Loucy (cell line): Measurements from ENCODE around the gene PECR.
A peak's percentile ranks its signal among the peaks of the same experiment; 100 is the strongest.

Experiments
- H2AFZ ChIP-seq: fragments of 200-600 bp; sonication (generic); 2 replicates; pipeline ENCODE4 v1.6.0; 2016; ENCODE audit warnings: antibody characterized with exemption, mild to moderate bottlenecking, low read length, moderate library complexity
- H3F3A ChIP-seq: fragments of 200-600 bp; 2 replicates; pipeline ENCODE4 v1.6.0; 2016; ENCODE audit warnings: antibody characterized with exemption, low read depth, mild to moderate bottlenecking
- H3K27me3 ChIP-seq: fragments of 200-600 bp; sonication (generic); 2 replicates; pipeline ENCODE4 v1.6.1; 2014; ENCODE audit warnings: low read length, mild to moderate bottlenecking; ENCODE audit not compliant: insufficient read depth, poor library complexity, severe bottlenecking
- H3K36me3 ChIP-seq: fragments of 200-600 bp; sonication (generic); 2 replicates; pipeline ENCODE4 v1.6.1; 2016; ENCODE audit warnings: low read length; ENCODE audit not compliant: insufficient read depth
- H3K4me1 ChIP-seq: fragments of 200-600 bp; sonication (generic); 2 replicates; pipeline ENCODE4 v1.5.1; 2014; ENCODE audit warnings: low read length, mild to moderate bottlenecking; ENCODE audit not compliant: insufficient read depth, poor library complexity, severe bottlenecking
- H3K4me2 ChIP-seq: fragments of 200-600 bp; sonication (generic); 2 replicates; pipeline ENCODE4 v1.6.0; 2014; ENCODE audit warnings: antibody characterized with exemption, low read length, low read depth, mild to moderate bottlenecking; ENCODE audit not compliant: poor library complexity, severe bottlenecking
- H3K4me3 ChIP-seq: fragments of 200-600 bp; sonication (generic); 2 replicates; pipeline ENCODE4 v1.5.1; 2014; ENCODE audit warnings: low read length, mild to moderate bottlenecking, mixed read lengths; ENCODE audit not compliant: poor library complexity, severe bottlenecking
- H3K79me2 ChIP-seq: fragments of 200-600 bp; sonication (generic); 2 replicates; pipeline ENCODE4 v1.6.1; 2014; ENCODE audit warnings: low read length; ENCODE audit not compliant: insufficient read depth
- H3K9ac ChIP-seq: fragments of 200-600 bp; sonication (generic); 2 replicates; pipeline ENCODE4 v1.6.0; 2014; ENCODE audit warnings: mild to moderate bottlenecking, low read depth, low read length, moderate library complexity; ENCODE audit not compliant: poor library complexity, severe bottlenecking
- H3K9me2 ChIP-seq: fragments of 200-600 bp; sonication (generic); replicated peaks from 2 replicates; pipeline ENCODE4 v1.6.1; 2016; ENCODE audit warnings: low read depth, low read length, mixed read lengths
- H3K9me3 ChIP-seq: fragments of 200-600 bp; sonication (generic); 2 replicates; pipeline ENCODE4 v1.6.1; 2014; ENCODE audit warnings: mild to moderate bottlenecking, antibody characterized with exemption, low read length, low read depth; ENCODE audit not compliant: insufficient read depth
- H4K20me1 ChIP-seq: fragments of 200-600 bp; sonication (generic); 2 replicates; pipeline ENCODE4 v1.6.0; 2014; ENCODE audit warnings: antibody characterized with exemption, low read length, mild to moderate bottlenecking; ENCODE audit not compliant: insufficient read depth, poor library complexity, severe bottlenecking
- EZH2phosphoT487 ChIP-seq: fragments of 200-600 bp; IDR thresholded peaks from 2 replicates; pipeline ENCODE4 v1.6.1; 2018; ENCODE audit warnings: antibody characterized with exemption, mild to moderate bottlenecking, moderate library complexity, borderline replicate concordance
- TF ChIP-seq, protein P1 (sequence below): fragments of 200-600 bp; sonication (generic); conservative IDR thresholded peaks from 2 replicates; pipeline ENCODE4 v1.5.1; 2014; ENCODE audit warnings: mild to moderate bottlenecking, antibody characterized with exemption, low read length

PECR gene

DNA sequence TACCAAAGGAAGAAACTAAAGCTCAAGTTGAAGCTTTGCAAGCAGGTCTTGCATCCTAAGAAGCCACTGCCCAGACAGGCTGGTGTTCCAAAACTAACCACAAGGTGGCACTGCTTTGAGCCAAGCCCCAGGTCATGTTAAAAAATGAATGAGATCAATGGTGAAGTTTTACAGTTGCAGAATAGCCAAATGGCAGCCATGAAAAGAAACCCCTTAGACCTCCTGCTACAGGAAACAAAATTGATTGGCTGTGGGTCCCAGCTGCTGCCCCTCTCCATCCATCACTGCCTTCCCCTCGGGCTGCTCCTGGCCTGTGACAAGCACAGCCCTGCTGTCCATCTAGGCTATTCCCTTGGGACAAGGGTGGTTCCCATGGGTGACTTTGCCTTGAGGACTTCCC is 47.5 kb downstream of the PECR start:
- Histone ChIP-seq H2AFZ (no peak overlapping the region), H3K36me3 (no peaks in the 10 kb centered on the region)

DNA sequence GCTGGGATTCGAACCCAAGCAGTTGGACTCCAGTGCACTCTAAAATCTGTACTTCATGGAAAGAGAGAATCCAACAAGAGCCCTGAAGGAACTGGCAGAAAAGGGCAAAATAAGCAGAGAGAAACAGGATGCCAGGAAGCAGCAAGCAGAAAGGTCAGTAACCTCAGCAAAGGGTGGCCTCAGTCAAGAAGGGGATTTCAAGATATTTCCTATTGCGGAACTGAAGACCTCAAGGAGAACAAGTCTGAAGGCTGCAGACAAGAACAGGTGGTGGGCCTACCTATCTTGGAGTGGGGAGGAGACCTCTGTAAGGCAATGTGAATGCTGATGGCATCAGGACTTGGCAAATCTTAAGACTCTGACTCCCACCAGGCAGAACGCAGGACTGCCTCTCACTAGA is 48.2 kb downstream of the PECR start:
- Histone ChIP-seq H3K9me3 (no peaks in the 10 kb centered on the region), H3K9me2 (no peaks in the 10 kb centered on the region), H3K4me2 (no peak overlapping the region), H2AFZ (no peak overlapping the region), H3K4me3 (no peak overlapping the region), H3K9ac (no peak overlapping the region), H3K27me3 (no peaks in the 10 kb centered on the region), H3K36me3 (no peaks in the 10 kb centered on the region), H3F3A (no peaks in the 10 kb centered on the region), H4K20me1 (no peaks in the 10 kb centered on the region), H3K4me1 (peaks cover 7% of the 10 kb centered on the region), H3K79me2 (no peaks in the 10 kb centered on the region)
- TF ChIP-seq, protein P1, sequence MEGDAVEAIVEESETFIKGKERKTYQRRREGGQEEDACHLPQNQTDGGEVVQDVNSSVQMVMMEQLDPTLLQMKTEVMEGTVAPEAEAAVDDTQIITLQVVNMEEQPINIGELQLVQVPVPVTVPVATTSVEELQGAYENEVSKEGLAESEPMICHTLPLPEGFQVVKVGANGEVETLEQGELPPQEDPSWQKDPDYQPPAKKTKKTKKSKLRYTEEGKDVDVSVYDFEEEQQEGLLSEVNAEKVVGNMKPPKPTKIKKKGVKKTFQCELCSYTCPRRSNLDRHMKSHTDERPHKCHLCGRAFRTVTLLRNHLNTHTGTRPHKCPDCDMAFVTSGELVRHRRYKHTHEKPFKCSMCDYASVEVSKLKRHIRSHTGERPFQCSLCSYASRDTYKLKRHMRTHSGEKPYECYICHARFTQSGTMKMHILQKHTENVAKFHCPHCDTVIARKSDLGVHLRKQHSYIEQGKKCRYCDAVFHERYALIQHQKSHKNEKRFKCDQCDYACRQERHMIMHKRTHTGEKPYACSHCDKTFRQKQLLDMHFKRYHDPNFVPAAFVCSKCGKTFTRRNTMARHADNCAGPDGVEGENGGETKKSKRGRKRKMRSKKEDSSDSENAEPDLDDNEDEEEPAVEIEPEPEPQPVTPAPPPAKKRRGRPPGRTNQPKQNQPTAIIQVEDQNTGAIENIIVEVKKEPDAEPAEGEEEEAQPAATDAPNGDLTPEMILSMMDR: no peak
- TF ChIP-seq EZH2phosphoT487: no peak

More for the DNA sequence above, 47.5 kb downstream of the PECR start:
- Histone ChIP-seq H3K9me3 (no peaks in the 10 kb centered on the region), H3K4me1 (peaks cover 7% of the 10 kb centered on the region), H4K20me1 (no peaks in the 10 kb centered on the region), H3K79me2 (no peaks in the 10 kb centered on the region), H3K27me3 (no peaks in the 10 kb centered on the region), H3K4me2 (no peak overlapping the region), H3K4me3 (no peak overlapping the region), H3K9ac (no peak overlapping the region), H3F3A (no peaks in the 10 kb centered on the region), H3K9me2 (no peaks in the 10 kb centered on the region)
- TF ChIP-seq EZH2phosphoT487: no peak
- TF ChIP-seq, protein P1: peak; percentile 96

DNA sequence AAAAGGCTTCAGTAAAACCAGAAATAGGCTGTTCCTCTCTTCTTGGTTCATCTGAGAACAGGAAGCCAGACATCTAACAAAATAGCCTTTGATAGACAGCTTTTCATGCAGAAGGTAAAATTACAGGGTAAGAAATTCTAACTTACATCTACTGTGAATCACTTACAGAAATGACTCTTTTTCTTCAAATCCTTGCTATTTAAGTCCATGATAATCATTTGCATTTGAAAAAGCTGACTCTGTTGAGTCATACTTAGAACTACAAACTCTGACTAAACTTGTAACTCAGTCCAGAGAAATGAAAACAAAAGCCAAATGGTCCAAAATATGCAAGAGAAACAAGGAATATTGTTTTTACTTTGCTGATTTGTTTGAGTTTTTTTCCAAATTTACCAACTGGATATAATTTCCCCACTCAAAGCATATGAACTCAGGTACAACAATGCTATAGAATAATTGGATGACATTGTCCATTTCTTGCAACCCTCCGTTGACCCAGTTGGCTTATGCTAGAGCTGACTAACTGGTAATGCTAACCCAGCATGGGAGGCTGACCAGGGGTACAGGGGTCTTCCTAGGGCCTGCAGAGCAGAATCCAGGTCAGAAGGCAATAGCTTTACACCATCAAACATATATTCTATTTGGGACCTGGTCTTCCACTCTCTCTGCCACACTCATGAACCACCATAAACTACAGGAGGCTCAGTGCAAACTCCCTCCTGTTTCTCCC is 49.5 kb downstream of the PECR start:
- H2AFZ ChIP-seq: no peak overlapping the region
- peaks cover 7% of the 10 kb centered on the region for H3K4me1 ChIP-seq
- no peaks in the 10 kb centered on the region for H3K79me2 ChIP-seq
- H3K9me2 ChIP-seq: no peaks in the 10 kb centered on the region
- H3K9ac ChIP-seq: no peak overlapping the region
- H3K4me2 ChIP-seq: peak overlapping the region; percentile 4
- TF ChIP-seq, protein P1: no peak
- TF ChIP-seq EZH2phosphoT487: no peak
- no peaks in the 10 kb centered on the region for H3F3A ChIP-seq
- no peaks in the 10 kb centered on the region for H4K20me1 ChIP-seq
- no peaks in the 10 kb centered on the region for H3K27me3 ChIP-seq
- no peaks in the 10 kb centered on the region for H3K9me3 ChIP-seq
- no peaks in the 10 kb centered on the region for H3K36me3 ChIP-seq
- H3K4me3 ChIP-seq: no peak overlapping the region
